ENCODE data around the gene ELMOD1.
A peak's percentile ranks its signal among the peaks of the same experiment; 100 is the strongest.
"Not testable (repeated sequence)": the region's sequence is repeated elsewhere in the genome, so short reads cannot be mapped to it uniquely, and the experiment has no call there.

ELMOD1 gene

GRCh38 chr11:107590460-107591377, at the start of gene ELMOD1:
Gene ELMOD1 (plus strand): TSS chr11:107591147. CDS start chr11:107618190, 27,043 bp downstream.
- peak; percentile 14 for DNase-seq

GRCh38 chr11:107545101-107545514, 45.8 kb upstream of the ELMOD1 start:
- no peak for DNase-seq

GRCh38 chr11:107547961-107548360, 43.0 kb upstream of the ELMOD1 start:
- no peak for DNase-seq

- peak; percentile 47 for DNase-seq
These were observed 41.5 kb upstream of the ELMOD1 start for GRCh38 chr11:107549253-107549953.

GRCh38 chr11:107549954-107550285, 41.0 kb upstream of the ELMOD1 start:
- DNase-seq: no peak

- DNase-seq: no peak
These were observed 40.6 kb upstream of the ELMOD1 start for GRCh38 chr11:107550304-107550703.

- no peak for DNase-seq
These were observed 29.3 kb upstream of the ELMOD1 start for GRCh38 chr11:107561688-107562087.

GRCh38 chr11:107562647-107563208, 28.2 kb upstream of the ELMOD1 start:
- DNase-seq: peak; percentile 15

- DNase-seq: peak; percentile 27
These were observed 27.2 kb upstream of the ELMOD1 start for GRCh38 chr11:107563702-107564101.

GRCh38 chr11:107564877-107565218, 26.1 kb upstream of the ELMOD1 start:
- DNase-seq: no peak

- DNase-seq: peak; percentile 82
These were observed 25.6 kb upstream of the ELMOD1 start, which contains the start of gene ALKBH8 for GRCh38 chr11:107565219-107565937. Gene ALKBH8 (minus strand): TSS chr11:107565735. CDS start chr11:107560893, 4,842 bp downstream.

GRCh38 chr11:107565955-107566501, 24.9 kb upstream of the ELMOD1 start:
- not testable (repeated sequence) for DNase-seq

GRCh38 chr11:107566569-107566968, 24.4 kb upstream of the ELMOD1 start:
- no peak for DNase-seq

- no peak for DNase-seq
These were observed 23.1 kb upstream of the ELMOD1 start for GRCh38 chr11:107567739-107568335.

GRCh38 chr11:107570015-107570414, 20.9 kb upstream of the ELMOD1 start:
- DNase-seq: no peak

- DNase-seq: no peak
These were observed 17.5 kb upstream of the ELMOD1 start for GRCh38 chr11:107573438-107573837.

GRCh38 chr11:107576497-107577345, 14.2 kb upstream of the ELMOD1 start:
- DNase-seq: peak; percentile 69

GRCh38 chr11:107577346-107577711, 13.6 kb upstream of the ELMOD1 start:
- no peak for DNase-seq

GRCh38 chr11:107579169-107579568, 11.8 kb upstream of the ELMOD1 start:
- DNase-seq: not testable (repeated sequence)

- DNase-seq: no peak
These were observed 9.8 kb upstream of the ELMOD1 start for GRCh38 chr11:107581147-107581546.

GRCh38 chr11:107583629-107584195, 7.2 kb upstream of the ELMOD1 start:
- no peak for DNase-seq
